ENCODE results near the gene PDE4B. TPM values are rescaled to one million over a fixed set of nuclear protein-coding genes. Genes with fewer than 3 reads are reported as not detected.

PDE4B gene
- total RNA-seq, 1 donor from 2014 or later = 37.5 TPM

- Mint-ChIP-seq H3K4me1 (no peaks in the 10 kb centered on the region), H3K4me3 (no peak overlapping the region), H3K27me3 (ENCODE audit: low read depth) (no peaks in the 10 kb centered on the region), H3K27ac (ENCODE audit: unreplicated experiment) (no peak overlapping the region), H3K9me3 (no peaks in the 10 kb centered on the region), H3K36me3 (ENCODE audit: low read depth) (no peaks in the 10 kb centered on the region)
- DNase-seq (ENCODE audit: low read depth, low spot score) = no peak
- TF ChIP-seq, protein P1, sequence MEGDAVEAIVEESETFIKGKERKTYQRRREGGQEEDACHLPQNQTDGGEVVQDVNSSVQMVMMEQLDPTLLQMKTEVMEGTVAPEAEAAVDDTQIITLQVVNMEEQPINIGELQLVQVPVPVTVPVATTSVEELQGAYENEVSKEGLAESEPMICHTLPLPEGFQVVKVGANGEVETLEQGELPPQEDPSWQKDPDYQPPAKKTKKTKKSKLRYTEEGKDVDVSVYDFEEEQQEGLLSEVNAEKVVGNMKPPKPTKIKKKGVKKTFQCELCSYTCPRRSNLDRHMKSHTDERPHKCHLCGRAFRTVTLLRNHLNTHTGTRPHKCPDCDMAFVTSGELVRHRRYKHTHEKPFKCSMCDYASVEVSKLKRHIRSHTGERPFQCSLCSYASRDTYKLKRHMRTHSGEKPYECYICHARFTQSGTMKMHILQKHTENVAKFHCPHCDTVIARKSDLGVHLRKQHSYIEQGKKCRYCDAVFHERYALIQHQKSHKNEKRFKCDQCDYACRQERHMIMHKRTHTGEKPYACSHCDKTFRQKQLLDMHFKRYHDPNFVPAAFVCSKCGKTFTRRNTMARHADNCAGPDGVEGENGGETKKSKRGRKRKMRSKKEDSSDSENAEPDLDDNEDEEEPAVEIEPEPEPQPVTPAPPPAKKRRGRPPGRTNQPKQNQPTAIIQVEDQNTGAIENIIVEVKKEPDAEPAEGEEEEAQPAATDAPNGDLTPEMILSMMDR (conservative IDR thresholded peaks at IDR 0.05) = no peak
Measured at GRCh38 chr1:65948609-65949229, 156.0 kb downstream of the PDE4B start.

DNA sequence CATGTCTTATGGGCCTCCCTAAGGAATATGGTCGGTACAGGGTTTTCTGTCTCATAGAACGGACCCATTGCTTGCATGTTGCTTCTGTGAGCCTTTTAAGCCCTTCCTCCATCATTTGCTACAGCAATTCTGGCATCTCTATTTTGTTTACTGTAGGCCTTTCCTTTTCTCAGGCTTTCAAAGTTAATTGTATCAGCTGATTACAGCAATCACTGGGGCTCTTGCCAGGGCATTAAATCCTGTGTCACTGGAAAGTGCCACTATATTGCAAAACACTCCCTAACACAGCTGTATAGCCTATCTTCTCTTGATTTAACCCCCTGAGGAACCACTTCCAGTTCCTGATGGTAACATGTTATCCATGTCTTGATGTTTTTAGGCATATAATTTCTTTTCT, 156.5 kb downstream of the PDE4B start:
- Mint-ChIP-seq H3K9me3 (no peaks in the 10 kb centered on the region), H3K27ac (ENCODE audit: unreplicated experiment) (no peak overlapping the region), H3K4me1 (no peaks in the 10 kb centered on the region), H3K36me3 (ENCODE audit: low read depth) (no peaks in the 10 kb centered on the region), H3K4me3 (no peak overlapping the region), H3K27me3 (ENCODE audit: low read depth) (no peaks in the 10 kb centered on the region)
- no peak for DNase-seq (ENCODE audit: low read depth, low spot score)
- TF ChIP-seq, protein P1 (conservative IDR thresholded peaks at IDR 0.05) = no peak

DNA sequence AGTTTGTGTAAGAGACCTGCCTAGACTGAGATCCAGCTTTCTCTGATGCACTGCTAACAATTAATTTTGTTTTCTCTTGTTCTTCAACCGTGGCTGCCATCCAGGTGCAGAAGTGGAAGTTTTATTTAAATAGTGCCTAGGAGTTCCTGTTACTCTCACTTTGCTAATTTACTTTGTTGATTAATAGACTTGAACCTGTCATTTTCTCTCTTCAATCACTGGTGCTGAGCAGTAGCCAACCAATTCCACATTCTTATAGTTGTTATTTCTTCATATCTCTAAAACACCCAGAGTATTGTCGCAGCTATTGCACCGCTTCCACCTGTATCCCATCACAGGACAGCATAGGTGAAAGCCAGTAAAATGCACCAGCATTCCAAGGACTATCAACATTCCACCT, 157.2 kb downstream of the PDE4B start:
- Mint-ChIP-seq H3K4me1 (peaks cover 3% of the 10 kb centered on the region), H3K9me3 (no peaks in the 10 kb centered on the region), H3K27ac (ENCODE audit: unreplicated experiment) (no peak overlapping the region), H3K36me3 (ENCODE audit: low read depth) (no peaks in the 10 kb centered on the region), H3K4me3 (no peak overlapping the region), H3K27me3 (ENCODE audit: low read depth) (no peaks in the 10 kb centered on the region)
- no peak for DNase-seq (ENCODE audit: low read depth, low spot score)
- TF ChIP-seq, protein P1 (conservative IDR thresholded peaks at IDR 0.05) = no peak

GRCh38 chr1:65952696-65953095, 160.0 kb downstream of the PDE4B start:
- TF ChIP-seq, protein P1 (conservative IDR thresholded peaks at IDR 0.05) = no peak
- no peaks in the 10 kb centered on the region for H3K36me3 Mint-ChIP-seq (ENCODE audit: low read depth)

DNA sequence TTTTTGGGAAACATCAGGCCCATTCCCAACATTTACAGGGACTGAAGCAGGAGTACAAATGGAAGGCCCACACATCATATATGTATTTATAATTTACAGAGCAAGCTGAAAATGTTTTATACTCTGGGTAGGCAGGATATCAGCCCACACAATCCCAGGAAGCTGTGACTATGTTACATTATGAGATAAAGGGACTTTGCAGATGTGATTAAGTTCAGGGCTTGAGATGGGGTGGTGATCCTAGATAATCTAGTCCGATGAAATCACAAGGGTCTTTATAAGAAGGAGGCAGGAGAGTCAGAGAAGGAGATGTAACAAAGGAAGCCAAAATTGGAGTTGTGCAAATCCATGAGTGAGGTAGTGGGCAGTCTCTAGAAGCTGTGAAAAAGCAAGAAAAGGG, 160.5 kb downstream of the PDE4B start:
- Mint-ChIP-seq H3K36me3 (ENCODE audit: low read depth) (no peaks in the 10 kb centered on the region), H3K27me3 (ENCODE audit: low read depth) (no peaks in the 10 kb centered on the region), H3K27ac (ENCODE audit: unreplicated experiment) (peak overlapping the region; percentile 31), H3K9me3 (no peaks in the 10 kb centered on the region), H3K4me1 (peaks cover 22% of the 10 kb centered on the region), H3K4me3 (no peak overlapping the region)
- DNase-seq (ENCODE audit: low read depth, low spot score) = no peak
- TF ChIP-seq, protein P1 (conservative IDR thresholded peaks at IDR 0.05) = no peak

More at GRCh38 chr1:65952696-65953095, 160.0 kb downstream of the PDE4B start:
- no peaks in the 10 kb centered on the region for H3K9me3 Mint-ChIP-seq
- H3K4me1 Mint-ChIP-seq = peaks cover 22% of the 10 kb centered on the region
- H3K27ac Mint-ChIP-seq (ENCODE audit: unreplicated experiment) = no peak overlapping the region
- DNase-seq (ENCODE audit: low read depth, low spot score) = no peak
- no peak overlapping the region for H3K4me3 Mint-ChIP-seq
- no peaks in the 10 kb centered on the region for H3K27me3 Mint-ChIP-seq (ENCODE audit: low read depth)
